Measurements from ENCODE around the gene MAMLD1. TPM values are rescaled to one million over a fixed set of nuclear protein-coding genes. Genes with fewer than 3 reads are reported as not detected.

Gene MAMLD1
- total RNA-seq, 1 experiment from 2014 or later = 0.48 TPM

- H3K79me1 ChIP-seq (ENCODE audit: insufficient read depth, low read depth, low read length, poor library complexity, severe bottlenecking) = no peaks in the 10 kb centered on the region
- no peak overlapping the region for H2BK12ac ChIP-seq (ENCODE audit: insufficient read length, low read depth, low read length)
- H3K79me2 ChIP-seq (ENCODE audit: insufficient read depth, low read length) = 0 out of 2 replicates have a peak, but pooled peaks cover 2% of the 10 kb centered on the region
- no peaks in the 10 kb centered on the region for H3K4me1 Mint-ChIP-seq
- H2BK120ac ChIP-seq (ENCODE audit: low read depth, low read length, poor library complexity, severe bottlenecking) = no peak overlapping the region
- no peak overlapping the region for H2BK5ac ChIP-seq (ENCODE audit: insufficient read length, low read length)
- H3K9me3 Mint-ChIP-seq = peaks cover 67 to 81% of the 10 kb centered on the region in 2 experiments
- H3K23me2 ChIP-seq (ENCODE audit: insufficient read length, low read depth, low read length, poor library complexity, severe bottlenecking) = no peaks in the 10 kb centered on the region
- H3K4me2 ChIP-seq (ENCODE audit: insufficient read depth, insufficient read length, low read length) = no peak overlapping the region
- H3K4me1 ChIP-seq (ENCODE audit: insufficient read depth, low read length) = no peaks in the 10 kb centered on the region
- no peak overlapping the region for H2AK5ac ChIP-seq (ENCODE audit: insufficient read length, low read length)
- no peak for TF ChIP-seq CTCF (conservative IDR thresholded peaks at IDR 0.05)
- H3K36me3 Mint-ChIP-seq (ENCODE audit: insufficient read depth in 1 of 3, low read depth in 3 of 3) = peaks cover 0 to 2% (median 0%) of the 10 kb centered on the region in 3 experiments; a peak in 2 of 7 replicates
- no peak overlapping the region for H3K18ac ChIP-seq (ENCODE audit: insufficient read length, low read depth, low read length)
- H3K23ac ChIP-seq (ENCODE audit: insufficient read length, low read depth, low read length) = no peak overlapping the region
- no peak overlapping the region for H3K9ac ChIP-seq (ENCODE audit: extremely low read depth, insufficient read length, low read length)
- no peak overlapping the region for H4K91ac ChIP-seq (ENCODE audit: insufficient read length, low read depth, low read length)
- H2BK20ac ChIP-seq (ENCODE audit: low read depth, low read length, poor library complexity, severe bottlenecking) = no peak overlapping the region
- no peaks in the 10 kb centered on the region for H3K9me3 ChIP-seq (ENCODE audit: control insufficient read depth, low read depth, low read length)
- no peak overlapping the region for H3K4me3 Mint-ChIP-seq
- no peak overlapping the region for H3K14ac ChIP-seq (ENCODE audit: insufficient read depth, low read length)
- H3K27me3 ChIP-seq (ENCODE audit: insufficient read depth, low read length) = no peaks in the 10 kb centered on the region
- no peaks in the 10 kb centered on the region for H4K20me1 ChIP-seq (ENCODE audit: control insufficient read depth, insufficient read depth, insufficient read length)
- no peak overlapping the region for H3K27ac Mint-ChIP-seq
- 100% methylated on average over 1 of the region's 2 CpGs for WGBS (ENCODE audit: extremely low coverage, insufficient read length, low lambda C conversion rate)
- H2BK15ac ChIP-seq (ENCODE audit: low read depth, low read length) = no peak overlapping the region
- no peak overlapping the region for H3K56ac ChIP-seq (ENCODE audit: insufficient read length, low read depth, low read length)
- H4K8ac ChIP-seq (replicated peaks; ENCODE audit: insufficient read length, low read depth, low read length) = no peak overlapping the region
- H3K27ac ChIP-seq (ENCODE audit: insufficient read length, low read depth, low read length) = no peak overlapping the region
- H3K4ac ChIP-seq (ENCODE audit: low read depth, low read length) = no peak overlapping the region
- no peak for DNase-seq
- no peaks in the 10 kb centered on the region; the same call in 1 of the 2 replicates for H3K27me3 Mint-ChIP-seq (ENCODE audit: low read depth)
- H3T11ph ChIP-seq (ENCODE audit: low read length) = no peak overlapping the region
- no peak overlapping the region for H4K5ac ChIP-seq (ENCODE audit: insufficient read length, low read depth, low read length)
- H2AFZ ChIP-seq (ENCODE audit: low read length) = no peak overlapping the region
These were observed 75.0 kb downstream of the MAMLD1 start for GRCh38 chrX:150438165-150438564.
